H9 (cell line): ENCODE data around the gene COL4A2. TPM values are rescaled to one million over a fixed set of nuclear protein-coding genes. Genes with fewer than 3 reads are reported as not detected.

Source experiments
- DNase-seq: peaks from one replicate; pipeline ENCODE4 v3.0.0-alpha.2; 2017
- H2AFZ ChIP-seq: one replicate; pipeline ENCODE4 v1.6.1; 2013; ENCODE audit warnings: mild to moderate bottlenecking, low read length, control low read depth, moderate library complexity
- H2AK5ac ChIP-seq: 2 replicates; pipeline ENCODE4 v1.6.1; 2013; ENCODE audit warnings: low read length, control low read depth, mixed read lengths; ENCODE audit not compliant: insufficient read length
- H2BK120ac ChIP-seq: one replicate; pipeline ENCODE4 v1.6.1; 2013; ENCODE audit warnings: low read depth, mild to moderate bottlenecking, low read length, control low read depth, inconsistent platforms; ENCODE audit not compliant: poor library complexity, severe bottlenecking
- H2BK12ac ChIP-seq: 2 replicates; pipeline ENCODE4 v1.6.1; 2013; ENCODE audit warnings: low read length, control low read depth, mixed read lengths, low read depth; ENCODE audit not compliant: insufficient read length
- H2BK15ac ChIP-seq: 2 replicates; pipeline ENCODE4 v1.6.1; 2013; ENCODE audit warnings: low read depth, low read length, control low read depth
- H2BK20ac ChIP-seq: one replicate; pipeline ENCODE4 v1.6.1; 2013; ENCODE audit warnings: low read depth, mild to moderate bottlenecking, low read length, control low read depth, inconsistent platforms; ENCODE audit not compliant: poor library complexity, severe bottlenecking
- H2BK5ac ChIP-seq: 2 replicates; pipeline ENCODE4 v1.6.1; 2013; ENCODE audit warnings: low read length, control low read depth, mixed read lengths; ENCODE audit not compliant: insufficient read length
- H3K14ac ChIP-seq: 2 replicates; pipeline ENCODE4 v1.6.1; 2013; ENCODE audit warnings: low read length, control low read depth; ENCODE audit not compliant: insufficient read depth
- H3K18ac ChIP-seq: 2 replicates; pipeline ENCODE4 v1.6.1; 2013; ENCODE audit warnings: low read depth, mild to moderate bottlenecking, mixed read lengths, low read length, control low read depth; ENCODE audit not compliant: insufficient read length
- H3K23ac ChIP-seq: 2 replicates; pipeline ENCODE4 v1.6.1; 2013; ENCODE audit warnings: low read length, control low read depth, mixed read lengths, low read depth; ENCODE audit not compliant: insufficient read length
- H3K23me2 ChIP-seq: 2 replicates; pipeline ENCODE4 v1.6.1; 2013; ENCODE audit warnings: low read depth, mild to moderate bottlenecking, mixed read lengths, low read length, control low read depth; ENCODE audit not compliant: insufficient read length, poor library complexity, severe bottlenecking
- H3K27ac ChIP-seq: 2 replicates; pipeline ENCODE4 v1.5.1; 2013; ENCODE audit warnings: low read length, control low read depth, mixed read lengths, low read depth; ENCODE audit not compliant: insufficient read length
- H3K27me3 ChIP-seq: 2 replicates; pipeline ENCODE4 v1.6.1; 2013; ENCODE audit warnings: low read length, control low read depth, inconsistent platforms; ENCODE audit not compliant: insufficient read depth
- H3K4ac ChIP-seq: 2 replicates; pipeline ENCODE4 v1.6.1; 2013; ENCODE audit warnings: low read depth, mild to moderate bottlenecking, control low read depth, inconsistent platforms, low read length, moderate library complexity
- H3K4me1 ChIP-seq: 2 replicates; pipeline ENCODE4 v1.6.1; 2013; ENCODE audit warnings: low read length, control low read depth, inconsistent platforms; ENCODE audit not compliant: insufficient read depth
- H3K4me2 ChIP-seq: 2 replicates; pipeline ENCODE4 v1.6.1; 2013; ENCODE audit warnings: low read length, control low read depth, mixed read lengths; ENCODE audit not compliant: insufficient read length, insufficient read depth
- H3K56ac ChIP-seq: 2 replicates; pipeline ENCODE4 v1.6.1; 2013; ENCODE audit warnings: low read depth, mild to moderate bottlenecking, mixed read lengths, low read length, control low read depth; ENCODE audit not compliant: insufficient read length
- H3K79me1 ChIP-seq: 2 replicates; pipeline ENCODE4 v1.6.1; 2013; ENCODE audit warnings: low read depth, mild to moderate bottlenecking, moderate library complexity, low read length, control low read depth, inconsistent platforms; ENCODE audit not compliant: insufficient read depth, poor library complexity, severe bottlenecking
- H3K79me2 ChIP-seq: 2 replicates; pipeline ENCODE4 v1.6.1; 2013; ENCODE audit warnings: low read length, control low read depth, inconsistent platforms; ENCODE audit not compliant: insufficient read depth
- H3K9ac ChIP-seq: 2 replicates; pipeline ENCODE4 v1.6.1; 2013; ENCODE audit warnings: low read length, control low read depth, mixed read lengths; ENCODE audit not compliant: insufficient read length; ENCODE audit errors: extremely low read depth
- H3K9me3 ChIP-seq: one replicate; pipeline ENCODE4 v1.6.1; 2013; ENCODE audit warnings: low read depth, low read length, inconsistent platforms; ENCODE audit not compliant: control insufficient read depth
- H3T11ph ChIP-seq: one replicate; pipeline ENCODE4 v1.6.1; 2013; ENCODE audit warnings: mild to moderate bottlenecking, low read length, control low read depth, inconsistent platforms
- H4K20me1 ChIP-seq: one replicate; pipeline ENCODE4 v1.6.1; 2013; ENCODE audit not compliant: control insufficient read depth, insufficient read length, insufficient read depth
- H4K5ac ChIP-seq: 2 replicates; pipeline ENCODE4 v1.6.1; 2013; ENCODE audit warnings: low read depth, mild to moderate bottlenecking, mixed read lengths, low read length, control low read depth; ENCODE audit not compliant: insufficient read length
- H4K8ac ChIP-seq: replicated peaks from 2 replicates; pipeline ENCODE4 v1.6.1; 2013; ENCODE audit warnings: low read length, control low read depth, mixed read lengths, low read depth; ENCODE audit not compliant: insufficient read length
- H4K91ac ChIP-seq: 2 replicates; pipeline ENCODE4 v1.6.1; 2013; ENCODE audit warnings: low read depth, mild to moderate bottlenecking, moderate library complexity, mixed read lengths, low read length, control low read depth; ENCODE audit not compliant: insufficient read length
- H3K27ac Mint-ChIP-seq, 3 experiments: 2 replicates in 2 of 3; 3 replicates in 1 of 3; pipeline ENCODE4 v1.8.0; 2020 to 2021; ENCODE audit warnings: mixed read lengths in 3 of 3, mild to moderate bottlenecking in 1 of 3, moderate library complexity in 1 of 3
- H3K27me3 Mint-ChIP-seq: 2 replicates; pipeline ENCODE4 v1.8.0; 2021; ENCODE audit warnings: low read depth, mild to moderate bottlenecking, moderate library complexity, mixed read lengths
- H3K36me3 Mint-ChIP-seq, 3 experiments: 2 replicates in 2 of 3; 3 replicates in 1 of 3; pipeline ENCODE4 v1.8.0; 2020 to 2021; ENCODE audit warnings: low read depth in 3 of 3, mixed read lengths in 3 of 3; ENCODE audit not compliant: insufficient read depth in 1 of 3
- H3K4me1 Mint-ChIP-seq, 2 experiments: 2 replicates each; pipeline ENCODE4 v1.8.0; 2020; ENCODE audit warnings: mixed read lengths in 2 of 2
- H3K4me3 Mint-ChIP-seq, 2 experiments: 2 replicates in 1 of 2; 3 replicates in 1 of 2; pipeline ENCODE4 v1.8.0; 2020 to 2021; ENCODE audit warnings: mild to moderate bottlenecking in 2 of 2, mixed read lengths in 2 of 2, moderate library complexity in 1 of 2
- H3K9me3 Mint-ChIP-seq, 2 experiments: 2 replicates in 1 of 2; 3 replicates in 1 of 2; pipeline ENCODE4 v1.8.0; 2020; ENCODE audit warnings: mild to moderate bottlenecking in 2 of 2, mixed read lengths in 2 of 2, moderate library complexity in 1 of 2
- WGBS: extraction: QIAGEN DNeasy Blood & Tissue Kit; methylation state at CpG from one replicate; pipeline ENCODE4 v1.1.7; 2013; ENCODE audit warnings: missing lambda C conversion rate, low lambda C conversion rate, mixed read lengths; ENCODE audit not compliant: insufficient read length; ENCODE audit errors: extremely low coverage; 5-methylcytosine and 5-hydroxymethylcytosine counted together
- total RNA-seq: library from RNA; stranded (reverse); gene quantifications from 2 replicates; pipeline ENCODE4 v1.2.1, GENCODE V29; 2021
- TF ChIP-seq, protein P1 (sequence below): fragments of 200-600 bp; sonication (generic); conservative IDR thresholded peaks from 3 replicates; pipeline ENCODE4 v1.8.0; 2021; ENCODE audit warnings: antibody characterized with exemption, mild to moderate bottlenecking

Gene COL4A2
- total RNA-seq, 1 experiment from 2014 or later, result 76.5 TPM

DNA sequence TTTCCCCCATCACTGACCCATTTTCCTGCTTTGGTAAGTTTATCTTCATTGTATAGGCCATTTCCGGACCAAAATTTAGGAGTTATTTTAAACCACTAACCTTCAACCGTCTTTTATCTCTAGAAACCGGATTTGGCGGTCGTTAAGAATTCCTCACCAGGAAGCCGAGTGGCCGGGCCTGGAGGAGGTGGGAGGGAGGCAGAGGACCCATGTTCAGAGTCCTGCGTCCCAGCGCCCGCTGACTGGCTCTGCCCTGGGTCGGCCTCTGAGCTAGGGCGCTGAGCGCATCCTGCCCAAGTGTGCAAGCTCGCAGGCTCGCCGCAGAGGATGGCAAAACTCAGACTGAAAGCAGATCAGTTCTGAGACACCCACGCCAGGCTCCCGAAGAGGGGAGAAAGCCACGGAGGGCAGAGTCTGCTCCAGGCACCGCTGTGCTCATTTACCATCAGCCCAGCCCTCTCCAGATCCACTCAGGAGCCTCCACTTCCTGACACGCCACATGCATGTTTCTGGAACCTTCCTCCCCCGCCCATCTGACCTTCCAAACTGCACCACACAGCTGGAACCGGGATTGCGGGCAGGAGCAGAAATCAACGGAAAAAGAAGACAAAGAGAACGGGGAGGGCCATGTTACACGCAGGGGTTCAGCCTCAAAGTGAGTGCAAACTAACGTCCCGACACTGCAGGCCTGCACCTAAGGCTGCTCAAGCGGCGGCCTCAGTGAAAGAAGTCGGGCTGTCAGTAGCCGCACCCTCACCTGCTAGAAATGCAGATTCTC, 8.4 kb upstream of the COL4A2 start:
- Mint-ChIP-seq H3K4me1 (peaks cover 31 to 38% of the 10 kb centered on the region in 2 experiments), H3K36me3 (peaks cover 0 to 2% (median 2%) of the 10 kb centered on the region in 3 experiments; a peak in 4 of 7 replicates), H3K27me3 (peaks cover 5% of the 10 kb centered on the region), H3K9me3 (no peaks in the 10 kb centered on the region), H3K4me3 (peak overlapping the region in 1 of 2 experiments; percentile 43; a peak in 1 of 5 replicates), H3K27ac (no peak overlapping the region; a peak in 2 of 7 replicates)
- Histone ChIP-seq H3K27ac (no peak overlapping the region), H3T11ph (no peak overlapping the region), H2BK20ac (no peak overlapping the region), H2BK12ac (no peak overlapping the region), H3K56ac (no peak overlapping the region), H2AFZ (no peak overlapping the region), H4K5ac (no peak overlapping the region), H3K79me2 (peaks cover 2% of the 10 kb centered on the region; the same call in 1 of the 2 replicates), H2AK5ac (no peak overlapping the region), H2BK5ac (no peak overlapping the region), H3K14ac (no peak overlapping the region), H2BK120ac (no peak overlapping the region), H2BK15ac (no peak overlapping the region), H3K18ac (peak overlapping the region; percentile 15), H4K91ac (no peak overlapping the region), H3K9me3 (no peaks in the 10 kb centered on the region), H3K4me1 (no peaks in the 10 kb centered on the region; the same call in 1 of the 2 replicates), H3K79me1 (no peaks in the 10 kb centered on the region), H3K23me2 (no peaks in the 10 kb centered on the region), H3K4ac (no peak overlapping the region), H3K9ac (no peak overlapping the region), H4K8ac (no peak overlapping the region), H4K20me1 (no peaks in the 10 kb centered on the region), H3K23ac (no peak overlapping the region), H3K4me2 (peak overlapping the region; percentile 9), H3K27me3 (no peaks in the 10 kb centered on the region)
- peak; percentile 60 for DNase-seq
- WGBS, result no CpG with 5 or more reads among the region's 33 CpGs
- TF ChIP-seq, protein P1, sequence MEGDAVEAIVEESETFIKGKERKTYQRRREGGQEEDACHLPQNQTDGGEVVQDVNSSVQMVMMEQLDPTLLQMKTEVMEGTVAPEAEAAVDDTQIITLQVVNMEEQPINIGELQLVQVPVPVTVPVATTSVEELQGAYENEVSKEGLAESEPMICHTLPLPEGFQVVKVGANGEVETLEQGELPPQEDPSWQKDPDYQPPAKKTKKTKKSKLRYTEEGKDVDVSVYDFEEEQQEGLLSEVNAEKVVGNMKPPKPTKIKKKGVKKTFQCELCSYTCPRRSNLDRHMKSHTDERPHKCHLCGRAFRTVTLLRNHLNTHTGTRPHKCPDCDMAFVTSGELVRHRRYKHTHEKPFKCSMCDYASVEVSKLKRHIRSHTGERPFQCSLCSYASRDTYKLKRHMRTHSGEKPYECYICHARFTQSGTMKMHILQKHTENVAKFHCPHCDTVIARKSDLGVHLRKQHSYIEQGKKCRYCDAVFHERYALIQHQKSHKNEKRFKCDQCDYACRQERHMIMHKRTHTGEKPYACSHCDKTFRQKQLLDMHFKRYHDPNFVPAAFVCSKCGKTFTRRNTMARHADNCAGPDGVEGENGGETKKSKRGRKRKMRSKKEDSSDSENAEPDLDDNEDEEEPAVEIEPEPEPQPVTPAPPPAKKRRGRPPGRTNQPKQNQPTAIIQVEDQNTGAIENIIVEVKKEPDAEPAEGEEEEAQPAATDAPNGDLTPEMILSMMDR, result no peak
